Lower lobe of right lung (tissue), 2 donors: ENCODE data around the gene EARS2. TPM values are rescaled to one million over a fixed set of nuclear protein-coding genes. Genes with fewer than 3 reads are reported as not detected.

Experiments
- ATAC-seq, 2 donors: fragments of 200-7000 bp; cut with Tn5 transposase; one replicate each; pipeline ENCODE4 v1.9.1; 2020 to 2022; ENCODE audit warnings: mild to moderate bottlenecking in 2 of 2, moderate library complexity in 2 of 2
- DNase-seq: peaks from one replicate; pipeline ENCODE4 v3.0.0-alpha.2; 2020
- H3K27ac ChIP-seq: fragments of 200-600 bp; one replicate; pipeline ENCODE4 v1.8.0; 2022
- H3K27me3 ChIP-seq: fragments of 200-600 bp; one replicate; pipeline ENCODE4 v1.8.0; 2022; ENCODE audit warnings: low read depth
- H3K36me3 ChIP-seq: fragments of 200-600 bp; one replicate; pipeline ENCODE4 v1.8.0; 2022; ENCODE audit warnings: mild to moderate bottlenecking
- H3K4me1 ChIP-seq: fragments of 200-600 bp; one replicate; pipeline ENCODE4 v1.8.0; 2022
- H3K4me3 ChIP-seq: fragments of 200-600 bp; one replicate; pipeline ENCODE4 v1.8.0; 2022; ENCODE audit warnings: mild to moderate bottlenecking
- H3K9me3 ChIP-seq: fragments of 200-600 bp; one replicate; pipeline ENCODE4 v1.8.0; 2022
- CTCF ChIP-seq: fragments of 200-600 bp; IDR thresholded peaks from one replicate; pipeline ENCODE4 v1.8.0; 2022; ENCODE audit warnings: antibody characterized with exemption, mild to moderate bottlenecking
- intact Hi-C: fragments of 100-400 bp; cut with DNase I; formaldehyde crosslinking; loops from one replicate; pipeline ENCODE4 v1.11.0; 2022
- total RNA-seq: library from RNA; stranded (reverse); fragmentation: NEBNext Ultra II Directional; extraction: Animal tissue kit (Norgen Biotek cat#: 25700); gene quantifications from one replicate; pipeline ENCODE4 v1.2.1, GENCODE V29; 2021
- donor health status: DM: no; HTN: yes; CAD: no; lungs with severe emphysema.

The EARS2 gene
- total RNA-seq, 1 donor from 2014 or later: 19.5 TPM

- Histone ChIP-seq H3K9me3 (no peaks in the 10 kb centered on the region), H3K4me1 (no peaks in the 10 kb centered on the region), H3K36me3 (peaks cover 82% of the 10 kb centered on the region), H3K27ac (no peak overlapping the region), H3K4me3 (no peak overlapping the region), H3K27me3 (no peaks in the 10 kb centered on the region)
- intact Hi-C loops: no loop called here
- ATAC-seq (no peak), DNase-seq (no peak)
- no peak for TF ChIP-seq CTCF
Measured at GRCh38 chr16:23573817-23574216, 16.7 kb upstream of the EARS2 start.

GRCh38 chr16:23572394-23572793, 15.2 kb upstream of the EARS2 start:
- no peak for DNase-seq
- Histone ChIP-seq H3K9me3 (no peaks in the 10 kb centered on the region), H3K27me3 (no peaks in the 10 kb centered on the region), H3K36me3 (peaks cover 82% of the 10 kb centered on the region), H3K27ac (no peak overlapping the region), H3K4me3 (no peak overlapping the region), H3K4me1 (no peaks in the 10 kb centered on the region)
- intact Hi-C loops: no loop called here
- no peak for TF ChIP-seq CTCF
- ATAC-seq: no peak

- H3K4me1 ChIP-seq: no peaks in the 10 kb centered on the region
- DNase-seq (no peak), ATAC-seq (no peak)
- H3K27me3 ChIP-seq: no peaks in the 10 kb centered on the region
- peaks cover 84% of the 10 kb centered on the region for H3K36me3 ChIP-seq
- H3K9me3 ChIP-seq: no peaks in the 10 kb centered on the region
- no peak overlapping the region for H3K4me3 ChIP-seq
- intact Hi-C loops: no loop called here
- TF ChIP-seq CTCF: no peak
- no peak overlapping the region for H3K27ac ChIP-seq
Measured at GRCh38 chr16:23571895-23572294, 14.7 kb upstream of the EARS2 start.

GRCh38 chr16:23570992-23571632, 14.0 kb upstream of the EARS2 start:
- no peak overlapping the region for H3K4me3 ChIP-seq
- ATAC-seq (peak; percentile 29 to 72), DNase-seq (peak; percentile 51)
- H3K36me3 ChIP-seq: peaks cover 92% of the 10 kb centered on the region
- intact Hi-C loops: no loop called here
- TF ChIP-seq CTCF: no peak
- no peaks in the 10 kb centered on the region for H3K4me1 ChIP-seq
- H3K27me3 ChIP-seq: no peaks in the 10 kb centered on the region
- no peaks in the 10 kb centered on the region for H3K9me3 ChIP-seq
- H3K27ac ChIP-seq: no peak overlapping the region

- no peaks in the 10 kb centered on the region for H3K9me3 ChIP-seq
- peaks cover 100% of the 10 kb centered on the region for H3K36me3 ChIP-seq
- H3K27ac ChIP-seq: no peak overlapping the region
- no peak overlapping the region for H3K4me3 ChIP-seq
- ATAC-seq (no peak), DNase-seq (no peak)
- intact Hi-C loops: no loop called here
- H3K4me1 ChIP-seq: no peaks in the 10 kb centered on the region
- no peaks in the 10 kb centered on the region for H3K27me3 ChIP-seq
- TF ChIP-seq CTCF: no peak
Measured at GRCh38 chr16:23567602-23568001, 10.5 kb upstream of the EARS2 start.
